Islet of Langerhans (tissue), 1 donor: ENCODE data around the gene PIP5KL1.

Experiments
- FAIRE-seq: peaks from one replicate; lab custom pipeline; 2011; peaks lifted over from hg19 to GRCh38; lab: Jason Lieb, UNC

The PIP5KL1 gene

DNA sequence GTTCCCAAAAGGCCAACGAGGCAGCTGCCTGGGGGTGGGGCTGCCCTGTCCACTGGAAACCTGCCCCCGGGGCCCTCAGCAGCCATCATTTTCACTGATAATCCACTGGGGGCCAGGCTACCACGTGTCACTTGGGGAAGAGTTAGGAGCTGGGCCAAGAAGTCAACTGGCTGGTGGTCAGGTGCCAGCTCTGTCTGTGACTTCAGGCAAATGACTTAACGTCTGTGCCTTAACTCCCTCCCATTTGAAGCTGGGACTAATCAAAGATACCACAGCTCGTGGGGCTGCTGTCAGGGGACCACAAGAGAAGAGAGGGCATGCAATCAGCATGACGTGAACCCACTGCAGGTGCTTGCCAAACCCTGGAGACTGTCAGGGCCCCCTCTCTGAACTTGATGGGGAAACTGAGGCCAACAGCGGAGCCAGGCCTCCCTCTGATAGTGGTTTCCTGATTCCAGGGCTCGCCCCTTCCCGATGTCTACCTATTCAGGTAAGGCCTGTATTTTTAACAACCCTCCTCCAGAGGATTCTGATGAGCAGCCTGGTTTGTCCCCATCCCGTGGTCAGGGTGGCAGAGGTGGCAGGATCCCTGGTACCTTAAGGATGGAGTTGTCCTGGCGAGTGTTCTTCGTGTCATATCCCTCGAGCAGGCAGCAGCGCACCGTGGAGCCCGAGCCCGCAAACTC, 19.4 kb upstream of the PIP5KL1 start:
- FAIRE-seq: no peak

DNA sequence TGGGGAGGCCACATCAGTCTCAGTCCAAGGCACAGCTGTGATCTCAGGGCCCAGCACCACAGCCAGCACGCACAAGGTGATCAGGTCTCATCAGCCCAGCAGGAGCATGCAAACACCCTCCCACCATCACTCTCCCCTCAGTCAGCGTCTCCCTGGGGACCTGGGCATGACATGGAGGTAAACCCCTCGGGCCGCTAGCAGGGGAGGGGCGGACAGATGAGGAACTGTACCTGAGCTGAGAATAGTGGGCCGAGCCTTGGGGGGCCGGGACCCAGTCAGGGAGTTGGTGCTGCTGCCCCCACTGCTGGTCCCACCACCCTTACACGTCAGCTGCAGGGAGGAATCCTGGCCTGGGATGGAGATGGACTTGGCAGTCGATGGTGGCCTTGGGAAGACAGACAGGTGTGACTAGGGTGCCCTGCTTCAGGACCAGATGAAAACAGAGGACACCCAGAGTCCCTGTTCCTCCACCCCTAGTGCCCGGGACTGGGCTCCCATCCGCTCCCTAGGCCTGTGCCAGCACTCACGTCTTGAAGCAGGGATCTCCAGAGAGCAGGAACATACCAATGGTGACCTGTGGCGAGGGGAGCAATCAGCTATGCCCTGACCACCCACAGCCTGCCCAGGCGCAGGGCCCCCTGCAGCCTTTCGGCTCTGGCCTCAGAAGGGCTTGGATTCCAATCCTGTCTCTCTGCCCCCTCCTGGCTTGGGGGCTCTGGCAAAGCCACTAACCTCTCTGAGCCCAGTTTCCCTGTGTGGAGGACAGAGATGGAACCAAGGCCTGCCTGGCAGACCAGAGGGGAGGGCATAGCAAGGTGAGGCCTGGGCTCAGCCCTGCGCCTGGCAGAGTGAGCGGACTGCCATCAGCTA, 17.5 kb upstream of the PIP5KL1 start:
- FAIRE-seq: no peak

DNA sequence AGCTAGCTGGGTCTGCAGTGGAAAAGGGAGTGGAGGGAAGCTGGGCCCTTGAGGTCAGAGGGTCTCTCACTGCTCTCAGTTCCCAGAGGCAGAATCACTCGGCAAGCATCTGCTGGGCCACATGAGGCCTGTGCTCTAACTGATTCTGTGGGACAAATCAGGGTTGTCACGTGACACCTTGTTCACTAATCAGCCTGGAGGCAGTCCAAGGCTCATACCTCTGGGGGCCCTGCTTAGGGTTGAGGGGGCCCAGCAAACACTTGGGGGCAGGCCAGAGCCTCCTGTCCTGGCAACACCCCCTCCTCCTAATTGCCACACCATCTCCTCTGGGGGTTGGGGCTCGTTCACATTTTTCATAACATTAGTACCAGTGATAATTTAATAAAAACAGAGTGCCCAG, 16.2 kb upstream of the PIP5KL1 start:
- no peak for FAIRE-seq

DNA sequence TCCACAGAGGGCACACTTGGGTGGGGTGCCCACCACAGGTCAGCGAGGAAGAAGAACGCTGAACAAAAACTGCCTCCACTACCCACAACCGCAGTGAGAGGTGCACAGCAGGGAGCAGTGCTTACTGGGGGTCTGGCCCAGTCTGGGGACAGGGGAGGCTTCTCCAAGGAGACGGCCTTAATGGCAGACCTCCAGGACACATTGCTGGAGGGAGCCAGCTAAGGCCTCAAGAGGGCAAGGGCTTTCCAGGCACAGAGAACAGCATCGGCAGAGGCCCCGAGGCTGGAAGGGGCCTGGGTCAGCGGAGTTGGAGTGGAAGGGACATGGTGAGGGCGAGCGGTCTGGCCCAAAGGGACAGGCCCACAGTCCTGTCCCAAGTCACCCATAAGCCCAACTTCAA, 15.4 kb upstream of the PIP5KL1 start:
- FAIRE-seq: no peak

DNA sequence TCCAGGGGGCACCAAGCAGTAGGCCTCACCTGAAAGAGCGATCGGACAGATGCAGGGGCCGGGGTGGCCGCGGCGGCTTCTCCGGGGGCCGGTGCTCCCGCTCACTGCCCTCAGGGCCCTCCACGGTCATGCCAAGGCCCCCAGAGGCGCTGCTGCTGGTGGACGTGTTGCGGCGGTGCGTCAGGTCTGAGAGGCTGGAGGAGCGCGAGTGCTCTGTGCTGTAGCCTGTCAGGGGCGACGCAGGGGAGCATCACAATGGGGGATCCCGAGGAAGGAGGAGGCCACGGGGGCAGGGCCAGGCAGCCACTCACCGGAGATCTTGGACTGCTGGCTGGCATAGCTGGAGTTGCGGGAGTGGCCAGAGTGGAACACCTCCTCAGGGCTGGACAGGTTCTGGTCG, 14.8 kb upstream of the PIP5KL1 start:
- no peak for FAIRE-seq

DNA sequence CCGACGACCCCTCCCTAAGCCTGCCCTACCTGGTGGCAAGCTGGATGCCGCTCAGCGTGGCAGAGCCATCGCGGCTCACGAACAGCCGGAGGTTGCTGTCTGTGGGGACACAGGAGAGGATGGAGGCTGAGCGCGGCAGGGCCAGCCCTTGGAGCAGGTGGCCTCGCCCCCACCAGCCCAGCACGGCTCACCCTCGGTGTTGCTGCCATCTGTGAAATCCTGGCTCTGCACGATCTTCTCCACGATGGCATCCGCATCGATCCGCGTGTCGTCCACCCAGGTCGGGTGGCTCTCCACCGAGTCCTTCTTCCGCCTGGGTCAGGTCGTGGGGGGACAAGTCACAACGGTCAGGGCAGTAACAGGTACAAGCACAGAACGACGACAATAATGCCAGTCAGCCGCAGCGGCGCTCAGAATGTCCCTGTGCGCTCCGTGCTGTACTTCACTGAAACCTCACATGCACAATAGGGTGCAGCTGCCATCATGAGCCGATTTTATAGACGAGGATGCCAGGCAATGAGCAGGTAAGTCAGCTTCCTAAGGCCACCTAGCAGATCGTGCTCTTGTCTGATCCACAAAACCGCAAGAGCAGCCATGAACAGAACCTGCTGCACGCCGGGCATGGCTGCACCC, 14.1 kb upstream of the PIP5KL1 start:
- no peak for FAIRE-seq

DNA sequence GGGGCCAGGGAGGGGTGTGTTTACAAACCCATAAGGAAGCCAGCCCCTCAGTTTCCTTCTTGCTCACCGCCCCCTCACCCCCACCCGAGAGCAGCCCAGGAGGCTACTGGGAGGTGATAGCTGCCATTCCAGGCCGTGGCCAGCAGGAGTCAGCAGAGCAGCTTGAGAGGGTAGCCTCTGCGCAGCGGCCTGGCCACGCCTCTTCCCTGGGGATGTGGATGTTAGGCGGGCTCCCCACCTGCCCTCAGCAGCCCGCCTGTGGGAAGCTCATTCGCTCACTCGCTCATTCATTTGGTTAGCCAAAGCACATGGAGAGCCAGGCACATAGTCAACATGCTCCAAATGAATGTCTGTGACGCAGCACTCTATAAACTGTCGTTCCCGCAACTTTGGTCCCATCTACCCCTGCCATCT, 13.2 kb upstream of the PIP5KL1 start:
- FAIRE-seq: no peak

DNA sequence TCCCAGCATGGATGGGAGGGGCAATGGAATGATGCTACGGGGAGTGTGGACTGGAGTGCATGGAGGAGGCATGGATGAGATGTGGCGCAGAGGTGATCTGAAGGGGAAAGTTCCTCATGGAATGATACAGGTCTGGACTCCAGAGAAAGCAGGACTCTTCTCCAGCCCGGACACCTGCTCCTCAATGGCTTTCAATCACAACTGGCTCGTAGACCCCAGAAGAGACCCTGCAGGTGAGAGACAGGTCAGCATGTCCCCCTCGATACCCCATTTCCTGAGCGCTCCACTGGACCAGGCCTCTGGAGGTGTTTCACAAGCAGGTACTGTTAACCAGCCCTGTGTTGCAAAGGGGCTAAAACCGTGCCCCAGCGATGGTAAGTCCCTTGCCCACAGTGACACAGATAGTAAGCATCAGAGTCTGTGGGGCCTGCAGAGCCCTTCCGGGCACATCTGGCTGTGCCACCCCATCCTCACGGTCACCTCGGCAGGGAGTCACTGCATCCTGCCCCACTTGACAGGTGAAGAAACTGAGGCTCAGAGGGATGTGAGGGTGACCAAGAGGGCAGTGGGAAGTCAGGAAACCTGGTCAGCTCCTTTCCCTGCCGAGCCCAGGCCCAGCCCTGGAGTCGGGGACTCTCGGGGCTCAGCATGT, 12.6 kb upstream of the PIP5KL1 start:
- no peak for FAIRE-seq

DNA sequence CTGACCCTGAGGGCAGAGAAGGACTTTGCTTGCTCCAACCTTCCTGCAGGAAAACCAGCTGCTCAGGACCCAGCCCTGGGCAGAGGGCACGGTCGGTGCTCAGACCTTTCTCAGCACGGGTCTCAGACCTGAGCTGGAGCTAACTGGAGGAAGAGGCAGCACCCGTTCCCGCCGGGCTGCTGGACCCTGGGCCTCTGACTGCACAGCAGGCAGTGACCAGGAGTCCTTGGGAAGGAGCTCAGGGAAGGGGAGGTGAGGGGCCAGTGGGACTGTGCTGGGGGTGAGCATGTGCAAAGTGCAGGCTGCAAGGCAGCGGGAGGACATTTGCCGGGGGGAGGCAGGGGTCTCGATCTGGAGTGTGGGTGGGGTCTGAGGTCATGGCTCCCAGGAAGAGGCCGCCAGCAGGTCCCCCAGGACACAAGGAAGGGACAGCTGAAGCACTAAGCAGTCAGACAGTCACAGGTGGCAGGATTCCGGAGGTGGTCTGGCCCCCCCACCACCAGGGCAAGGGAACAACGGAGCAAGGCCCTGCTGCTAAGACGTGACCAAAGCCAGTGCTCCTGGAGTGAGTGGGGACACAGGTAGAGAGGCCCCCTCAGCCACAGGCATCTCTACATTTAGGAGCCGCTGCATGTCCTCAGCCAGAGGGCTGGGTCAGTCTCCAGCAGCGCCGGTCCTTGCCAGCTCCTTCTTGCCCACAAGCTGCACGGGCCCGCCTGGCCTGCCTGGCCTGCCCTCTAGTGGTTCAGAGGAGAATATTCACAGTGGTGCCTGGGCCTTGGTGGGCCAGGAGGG, 11.8 kb upstream of the PIP5KL1 start:
- no peak for FAIRE-seq

DNA sequence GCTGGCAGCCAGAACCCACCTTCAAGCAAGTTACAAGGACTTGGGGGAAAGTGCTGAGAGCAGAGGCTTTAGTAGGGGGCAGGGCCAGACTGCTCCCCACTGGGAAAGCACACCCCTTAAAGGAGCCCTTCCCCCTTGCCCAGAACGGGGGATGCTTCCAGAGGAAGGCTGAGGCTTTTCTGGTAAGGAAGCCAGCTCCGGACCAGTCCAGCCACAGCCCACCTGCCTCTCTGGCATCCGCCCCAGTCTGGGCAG, 11.3 kb upstream of the PIP5KL1 start:
- FAIRE-seq: no peak

DNA sequence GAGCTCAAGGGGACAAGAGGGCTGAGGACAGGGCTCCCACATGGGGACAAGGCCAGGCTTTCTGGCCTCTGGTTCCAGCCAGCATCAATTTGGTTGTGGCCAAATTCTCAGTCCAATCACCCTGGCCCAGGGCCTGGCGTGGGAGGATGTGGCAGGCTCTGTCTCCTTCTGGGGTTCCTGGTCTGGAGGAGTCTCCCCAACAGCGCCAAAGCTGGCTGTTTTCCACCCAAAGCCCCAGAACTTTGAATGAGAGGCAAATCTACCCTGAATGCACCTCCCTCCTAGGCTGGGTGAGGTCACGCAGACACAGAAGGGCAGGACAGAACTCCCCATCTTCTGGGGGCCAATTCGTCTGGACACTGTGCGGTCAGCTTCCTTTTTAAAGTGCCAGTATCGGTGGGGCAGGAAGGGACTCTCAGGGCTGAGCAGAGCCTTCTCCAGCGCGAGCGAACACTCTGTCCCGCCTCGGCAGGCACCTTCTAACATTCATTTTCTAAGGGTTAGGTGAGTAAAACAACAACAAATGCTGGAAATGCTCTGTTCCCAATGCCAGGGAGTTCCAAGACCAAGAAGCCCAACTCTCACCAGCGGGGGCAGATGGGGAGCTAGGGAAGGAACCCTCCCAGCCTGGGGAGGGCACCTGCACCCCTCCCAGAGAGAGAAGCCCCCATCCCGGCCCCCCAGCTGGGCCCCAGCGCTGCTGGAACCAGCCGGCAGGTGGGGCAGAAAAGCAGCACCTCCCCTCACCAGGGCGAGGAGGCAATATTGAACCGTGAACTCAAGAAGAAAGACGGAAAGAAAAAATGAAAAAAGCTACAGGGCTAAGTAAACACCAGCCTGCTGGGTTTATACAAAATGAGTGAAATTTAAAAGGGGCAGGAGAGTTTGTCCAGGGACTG, 10.7 kb upstream of the PIP5KL1 start:
- FAIRE-seq: no peak

DNA sequence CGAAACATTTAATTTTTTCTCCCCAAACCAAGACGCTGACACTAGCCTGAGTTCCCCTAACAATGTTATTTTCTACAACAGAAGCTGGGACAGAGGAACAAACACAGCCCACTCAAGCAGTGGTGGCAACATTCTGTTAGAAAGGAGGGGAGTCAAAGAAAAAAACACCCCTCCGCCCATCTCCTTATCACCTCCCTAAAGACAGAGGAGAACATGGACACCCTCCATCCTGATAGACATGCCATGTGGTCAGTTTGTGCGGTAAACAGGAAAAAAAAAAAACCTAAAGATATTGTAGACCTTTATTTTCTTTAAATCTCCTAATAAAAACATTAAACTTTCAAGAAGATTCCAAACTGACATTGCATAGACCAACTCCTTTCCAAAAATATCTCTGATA, 10.0 kb upstream of the PIP5KL1 start:
- no peak for FAIRE-seq

DNA sequence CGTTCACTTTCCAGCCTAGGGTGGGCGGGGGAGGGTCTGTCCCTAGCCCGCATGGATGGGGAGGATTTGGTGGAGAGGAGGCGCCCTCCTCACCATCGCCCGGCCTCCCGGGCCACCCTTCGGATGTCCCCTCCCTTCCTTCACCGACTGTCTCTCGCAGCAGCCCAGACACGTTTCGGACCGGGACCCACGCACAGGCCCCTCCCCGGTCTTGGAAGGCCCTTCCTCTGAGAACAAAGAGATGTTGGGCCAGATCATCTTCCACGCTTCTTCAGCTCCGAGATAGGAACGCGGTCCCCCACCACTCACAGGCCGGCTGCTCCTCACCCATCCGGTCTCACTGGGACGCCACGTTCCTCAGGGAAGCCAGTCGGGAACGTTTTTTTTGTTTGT, 7.7 kb upstream of the PIP5KL1 start:
- FAIRE-seq: no peak

DNA sequence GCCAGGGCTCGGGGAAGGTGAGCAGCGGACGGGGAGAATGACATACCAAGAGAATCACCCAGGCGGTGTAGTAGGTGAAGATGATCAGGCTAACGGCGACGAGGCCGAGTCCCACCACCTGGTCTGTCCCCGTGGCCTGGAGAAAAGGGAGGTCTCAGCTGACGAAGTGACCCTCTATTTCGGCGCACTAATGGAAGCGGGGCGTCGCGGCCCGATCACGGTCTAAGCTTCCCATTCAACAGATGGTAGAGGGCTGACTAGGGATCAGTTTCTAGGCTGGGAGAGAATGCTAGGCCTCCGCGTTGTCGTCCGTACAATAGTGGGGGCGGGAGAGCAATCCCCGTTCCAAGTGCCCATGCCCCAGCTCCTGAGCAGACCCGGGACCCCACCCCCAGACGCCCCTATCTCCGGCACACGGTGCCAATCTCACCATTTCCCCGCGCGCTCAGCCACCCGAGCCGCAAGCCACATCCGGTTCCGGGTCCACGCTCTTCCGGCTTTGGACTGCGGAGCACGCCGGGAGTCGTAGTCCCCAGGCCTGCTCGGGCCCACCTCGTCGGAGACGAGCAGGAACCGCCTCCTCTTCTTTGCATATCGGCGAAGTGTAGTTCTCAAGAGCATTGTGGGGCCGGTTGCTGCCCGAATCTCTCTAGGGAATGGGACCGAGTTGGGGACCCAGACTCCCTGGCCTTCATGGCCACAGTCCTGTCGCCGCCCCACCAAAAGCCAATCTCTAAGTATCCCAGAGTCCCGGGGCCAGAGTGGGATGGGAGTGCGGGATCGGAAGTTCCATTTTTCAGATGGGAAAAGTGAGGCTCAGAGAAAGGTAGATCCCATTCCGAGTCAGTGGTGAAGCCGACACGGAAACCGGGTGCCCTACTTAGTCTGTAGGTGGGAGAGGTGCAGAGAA, 7.1 kb upstream of the PIP5KL1 start, which contains the start of gene DPM2:
Gene DPM2 (minus strand): TSS at position 467 of the 910 bp plus-strand sequence. CDS start 34 bp downstream, at position 433.
- FAIRE-seq: no peak

DNA sequence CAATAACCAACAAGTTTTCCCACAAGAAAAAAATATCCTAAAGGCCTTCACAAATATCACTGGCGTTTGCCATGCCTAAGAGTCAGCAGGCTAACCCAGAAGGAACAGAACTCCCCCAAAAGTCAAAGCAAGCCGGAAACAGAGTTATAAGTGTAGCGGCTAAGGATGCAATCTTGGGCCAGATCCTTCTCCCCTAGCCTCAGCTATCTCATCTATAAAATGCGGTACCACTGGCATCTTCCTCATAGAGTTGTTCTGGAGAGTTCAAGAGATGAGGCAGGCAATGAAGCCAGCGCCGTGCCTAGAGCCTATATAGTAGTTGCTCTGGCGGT, 6.4 kb upstream of the PIP5KL1 start:
- FAIRE-seq: no peak

DNA sequence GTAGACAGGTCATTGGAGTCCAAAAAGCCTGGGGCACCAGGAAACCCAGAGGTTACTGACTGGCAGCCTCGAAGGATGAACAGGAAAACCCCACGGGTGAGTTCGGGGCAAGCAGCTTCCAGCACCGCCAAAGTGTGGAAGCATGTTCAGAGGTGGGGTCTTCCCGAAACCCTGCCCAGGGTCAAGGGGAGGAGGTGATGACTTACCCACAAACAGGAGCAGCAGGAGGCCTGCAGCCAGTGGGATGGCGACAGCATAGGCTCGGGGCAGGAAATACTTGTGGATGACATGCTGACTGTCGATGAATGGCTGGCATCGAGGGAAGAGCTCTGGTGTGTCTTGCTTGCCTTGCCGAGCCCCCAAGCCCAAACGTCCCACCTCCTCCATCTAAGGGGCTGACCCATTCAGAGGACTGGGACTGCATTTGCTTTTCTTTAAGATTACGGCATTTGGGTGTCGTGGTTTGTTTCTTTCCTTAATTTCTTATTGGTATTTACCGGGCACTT, 5.8 kb upstream of the PIP5KL1 start:
- no peak for FAIRE-seq

DNA sequence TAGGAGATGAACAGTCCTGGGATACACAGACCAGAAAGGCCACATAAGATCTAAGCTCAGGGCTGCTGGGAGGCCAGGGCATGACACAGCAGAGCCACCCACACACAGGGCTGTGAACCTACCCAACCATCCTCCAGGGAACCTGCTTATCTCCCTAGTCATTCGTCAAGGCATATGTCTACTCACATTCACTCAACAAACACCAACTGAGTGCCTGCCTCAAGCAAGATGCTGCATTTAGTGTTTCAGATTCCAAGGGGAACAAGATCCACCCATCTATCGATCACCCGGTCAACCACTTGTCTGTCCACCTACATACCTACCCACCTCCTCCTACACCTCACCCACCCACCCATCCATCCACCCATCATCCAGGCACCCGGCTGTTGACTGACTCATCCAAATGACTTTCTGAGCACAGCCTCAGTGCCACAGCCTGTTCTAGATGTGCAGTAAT, 5.2 kb upstream of the PIP5KL1 start:
- FAIRE-seq: no peak

DNA sequence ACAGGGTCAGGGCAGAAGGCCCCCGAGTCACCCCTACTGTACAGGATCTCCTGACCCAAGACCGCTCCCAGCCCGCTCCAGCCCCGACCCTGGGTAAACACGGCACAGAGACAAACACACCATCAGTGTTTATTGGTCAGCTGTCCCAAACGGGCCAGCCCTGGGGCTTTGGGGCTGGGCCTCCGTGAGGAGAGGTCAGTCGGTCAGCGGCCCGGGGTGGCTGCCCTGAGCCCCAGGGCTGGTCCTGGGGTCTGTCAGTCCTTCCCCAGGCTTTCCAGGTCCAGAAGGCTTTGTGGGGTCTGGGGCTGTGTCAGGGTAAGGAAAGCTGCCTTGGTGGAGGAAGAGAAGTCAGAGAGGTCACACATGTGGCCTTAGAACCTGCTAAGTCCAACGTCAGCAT, 4.4 kb upstream of the PIP5KL1 start:
- FAIRE-seq: no peak

DNA sequence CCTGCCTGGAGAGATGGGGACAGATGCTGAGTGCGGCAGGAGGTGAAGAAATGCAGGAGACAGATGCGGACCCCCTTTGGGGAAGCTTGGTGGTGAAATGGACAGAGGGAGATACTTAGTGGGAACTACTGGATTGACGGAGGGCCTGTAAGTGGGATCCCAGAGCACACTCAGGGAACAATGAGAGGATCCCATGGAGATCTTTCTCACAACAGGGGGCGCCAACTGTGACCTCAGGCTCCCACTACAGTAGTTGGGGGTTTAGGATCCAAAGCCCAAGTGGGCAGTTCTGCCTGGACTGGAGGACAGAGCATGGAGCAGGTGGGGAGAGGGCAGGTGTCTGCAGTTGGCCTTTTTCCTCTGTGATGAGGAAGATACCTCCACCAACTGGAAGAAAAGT, 3.7 kb upstream of the PIP5KL1 start:
- FAIRE-seq: no peak
